Measurements from ENCODE around the gene MRPL51. TPM values are rescaled to one million over a fixed set of nuclear protein-coding genes. Genes with fewer than 3 reads are reported as not detected.

Gene MRPL51
- total and polyA plus RNA-seq, 10 of the 15 experiments (the other 5 are each of a cell fraction or from before 2014, with no cell fraction given), result 137 to 1,202 (median 267) TPM

- Histone ChIP-seq H3K27me3 (replicated peaks in 1 of 2; ENCODE audit: control insufficient read depth in 2 of 2, insufficient read depth in 2 of 2, low read length in 1 of 2) (no peaks in the 10 kb centered on the region), H3K4me2 (ENCODE audit: control insufficient read depth, insufficient read depth) (no peak overlapping the region), H4K20me1 (ENCODE audit: control insufficient read depth, insufficient read depth) (peaks cover 3% of the 10 kb centered on the region; the same call in 1 of the 2 replicates), H3K9ac (ENCODE audit: control insufficient read depth, insufficient read depth, low read length) (no peak overlapping the region), H3K4me3 (no peak overlapping the region), H3K79me2 (ENCODE audit: control insufficient read depth, insufficient read depth, low read length) (peaks cover 44% of the 10 kb centered on the region), H3K36me3 (ENCODE audit: control insufficient read depth in 2 of 2, insufficient read depth in 2 of 2, low read length in 1 of 2) (peaks cover 49 to 50% of the 10 kb centered on the region in 2 experiments), H3K4me1 (ENCODE audit: control insufficient read depth, insufficient read depth, low read length) (peaks cover 6% of the 10 kb centered on the region; the same call in 1 of the 2 replicates), H3K27ac (ENCODE audit: control insufficient read depth, insufficient read depth) (no peak overlapping the region), H3K9me3 (replicated peaks; ENCODE audit: control insufficient read depth, insufficient read depth, low read length) (no peaks in the 10 kb centered on the region), H2AFZ (ENCODE audit: control insufficient read depth, low read depth, low read length) (no peak overlapping the region)
- intact Hi-C loops (cut with micrococcal nuclease; ENCODE audit: unreplicated experiment) (loop anchor here (5.0 kb wide), 2 partner anchors 38 to 193 kb away; partner anchors contain the start of genes MRPL51 and NCAPD2), in situ Hi-C loops (cut with MboI) (loop anchor here (5.0 kb wide), 2 partner anchors 33 to 103 kb away; no protein-coding TSS in a partner anchor)
- ChIA-PET CTCF (interaction anchor here (0.6 to 2.3 kb wide), 2 partner anchors 9 to 120 kb away, joined by 3 to 8 read pairs; no protein-coding TSS in a partner anchor), SMC1A (ENCODE audit: uncharacterized antibody, unreplicated experiment) (interaction anchor here (1.1 kb wide), 1 partner anchor 17 kb away, joined by 3 read pairs; no protein-coding TSS in a partner anchor), RAD21 (ENCODE audit: unreplicated experiment) (no interaction called here), POLR2A (interaction anchor here (0.6 to 2.2 kb wide), 3 partner anchors 16 to 48 kb away, joined by 3 to 11 read pairs (median 4); no protein-coding TSS in a partner anchor)
- BruUV-seq (replicated peaks), result no TSS peak
- ATAC-seq (no peak), FAIRE-seq (no peak), DNase-seq (ENCODE audit: low read depth, low spot score) (no peak)
- 93% methylated on average over 18 of the region's 18 CpGs for WGBS (ENCODE audit: insufficient coverage, insufficient replicate concordance, low lambda C conversion rate, missing lambda C conversion rate)
- TF ChIP-seq ZNF24 (IDR thresholded peaks at IDR 0.05) (no peak), MTA2 (IDR thresholded peaks at IDR 0.05; ENCODE audit: low read depth) (no peak), CBX5 (IDR thresholded peaks at IDR 0.05; ENCODE audit: low read depth) (no peak), BCL3 (IDR thresholded peaks at IDR 0.05; ENCODE audit: borderline replicate concordance, insufficient read depth, low read depth, low read length, poor library complexity, severe bottlenecking) (no peak), IRF3 (IDR thresholded peaks at IDR 0.05) (no peak), MYB (IDR thresholded peaks at IDR 0.05; ENCODE audit: borderline replicate concordance, low read depth, low read length) (no peak), BCL11A (IDR thresholded peaks at IDR 0.05; ENCODE audit: low read depth, low read length) (no peak), PAX5 (IDR thresholded peaks at IDR 0.05; ENCODE audit: borderline replicate concordance, low read depth, low read length) (no peak), FOS (IDR thresholded peaks at IDR 0.05; ENCODE audit: borderline replicate concordance, extremely low read depth, insufficient read length) (no peak), ETV6 (conservative IDR thresholded peaks at IDR 0.05 in 1 of 2, IDR thresholded peaks at IDR 0.05 in 1 of 2; ENCODE audit: borderline replicate concordance in 1 of 2, low read depth in 1 of 2) (no peak), GABPA (IDR thresholded peaks at IDR 0.05; ENCODE audit: low read depth) (no peak), MLLT1 (IDR thresholded peaks at IDR 0.05) (no peak), SREBF1 (IDR thresholded peaks at IDR 0.05; ENCODE audit: low read length) (no peak), CREB1 (IDR thresholded peaks at IDR 0.05; ENCODE audit: low read depth) (no peak), JUND (IDR thresholded peaks at IDR 0.05; ENCODE audit: low read depth, low read length) (no peak)
- TF ChIP-seq, protein P1, sequence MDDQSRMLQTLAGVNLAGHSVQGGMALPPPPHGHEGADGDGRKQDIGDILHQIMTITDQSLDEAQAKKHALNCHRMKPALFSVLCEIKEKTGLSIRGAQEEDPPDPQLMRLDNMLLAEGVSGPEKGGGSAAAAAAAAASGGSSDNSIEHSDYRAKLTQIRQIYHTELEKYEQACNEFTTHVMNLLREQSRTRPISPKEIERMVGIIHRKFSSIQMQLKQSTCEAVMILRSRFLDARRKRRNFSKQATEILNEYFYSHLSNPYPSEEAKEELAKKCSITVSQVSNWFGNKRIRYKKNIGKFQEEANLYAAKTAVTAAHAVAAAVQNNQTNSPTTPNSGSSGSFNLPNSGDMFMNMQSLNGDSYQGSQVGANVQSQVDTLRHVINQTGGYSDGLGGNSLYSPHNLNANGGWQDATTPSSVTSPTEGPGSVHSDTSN (IDR thresholded peaks at IDR 0.05; ENCODE audit: insufficient replicate concordance, low read depth, low read length), result no peak
Observed at GRCh38 chr12:6530576-6531260, 37.7 kb upstream of the MRPL51 start.

Data from GM12878 (cell line).